AG09309 (cell line): ENCODE measurements around the gene IDH2.

Experiments
- DNase-seq: peaks from one replicate; pipeline ENCODE4 v3.0.0-alpha.2; 2010; ENCODE audit warnings: low read depth
- H3K4me3 ChIP-seq: 2 replicates; pipeline ENCODE4 v1.5.1; 2011; ENCODE audit warnings: mild to moderate bottlenecking, low read depth, low read length, moderate library complexity; ENCODE audit not compliant: control insufficient read depth
- CTCF ChIP-seq: IDR thresholded peaks from 2 replicates; pipeline ENCODE4 v1.5.1; 2011; ENCODE audit warnings: mild to moderate bottlenecking, low read depth, low read length, inconsistent platforms; ENCODE audit not compliant: insufficient read depth, control insufficient read depth; ENCODE audit errors: missing control alignments

Gene IDH2

GRCh38 chr15:90058775-90059174 is 43.5 kb downstream of the IDH2 start:
- no peak for TF ChIP-seq CTCF
- no peak overlapping the region for H3K4me3 ChIP-seq
- DNase-seq, result no peak

- DNase-seq, result no peak
- TF ChIP-seq CTCF, result no peak
- H3K4me3 ChIP-seq, result no peak overlapping the region
Observed at GRCh38 chr15:90058308-90058707, 44.0 kb downstream of the IDH2 start.

GRCh38 chr15:90056529-90056928 is 45.7 kb downstream of the IDH2 start:
- DNase-seq, result no peak
- no peak for TF ChIP-seq CTCF
- H3K4me3 ChIP-seq, result no peak overlapping the region

GRCh38 chr15:90055182-90055581 is 47.1 kb downstream of the IDH2 start:
- H3K4me3 ChIP-seq, result no peak overlapping the region
- TF ChIP-seq CTCF, result no peak
- no peak for DNase-seq

GRCh38 chr15:90054618-90055097 is 47.6 kb downstream of the IDH2 start:
- no peak for DNase-seq
- no peak overlapping the region for H3K4me3 ChIP-seq
- TF ChIP-seq CTCF, result no peak

- TF ChIP-seq CTCF, result no peak
- no peak overlapping the region for H3K4me3 ChIP-seq
- DNase-seq, result no peak
Observed at GRCh38 chr15:90053685-90054466, 48.4 kb downstream of the IDH2 start.
